Muscle of back (tissue), 11 donors: Measurements from ENCODE around the gene PLPP6. TPM values are rescaled to one million over a fixed set of nuclear protein-coding genes. Genes with fewer than 3 reads are reported as not detected.

ENCODE experiments used
- DNase-seq, 3 donors: peaks; one replicate each; pipeline versions ENCODE4 v3.0.0 to v3.0.0-alpha.2; 2013
- polyA plus RNA-seq, 10 donors: library from polyadenylated mRNA; unstranded; fragments of 120-200 nt; gene quantifications; one replicate each; pipeline ENCODE4 v1.2.1, GENCODE V29; 2013; ENCODE audit not compliant: insufficient read length in 10 of 10

The PLPP6 gene
- polyA plus RNA-seq, 10 donors, result 3.5 to 7.1 (median 4.4) TPM

- no peak for DNase-seq
These were observed 28.1 kb downstream of the PLPP6 start for GRCh38 chr9:4690144-4690543.

DNA sequence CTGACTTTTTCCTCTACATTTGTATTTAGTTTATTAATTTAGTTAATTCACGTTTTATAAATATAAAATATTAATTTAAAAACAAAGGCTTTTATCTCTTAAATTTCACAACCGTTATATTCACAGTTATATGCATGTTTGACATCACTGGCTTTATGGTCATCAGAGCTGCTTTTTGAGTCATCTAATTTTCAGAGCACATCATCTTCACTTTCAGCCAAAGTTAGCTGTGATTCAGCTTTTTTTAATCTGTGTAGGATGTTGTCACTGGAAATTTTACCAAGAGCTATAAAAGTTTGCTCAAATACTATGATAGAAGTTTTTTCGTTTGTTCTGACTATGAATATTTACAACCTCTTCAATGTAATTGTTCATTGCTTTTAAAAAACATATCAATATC lies 29.7 kb downstream of the PLPP6 start:
- DNase-seq, result no peak

GRCh38 chr9:4700091-4700490 lies 38.0 kb downstream of the PLPP6 start:
- no peak for DNase-seq

DNA sequence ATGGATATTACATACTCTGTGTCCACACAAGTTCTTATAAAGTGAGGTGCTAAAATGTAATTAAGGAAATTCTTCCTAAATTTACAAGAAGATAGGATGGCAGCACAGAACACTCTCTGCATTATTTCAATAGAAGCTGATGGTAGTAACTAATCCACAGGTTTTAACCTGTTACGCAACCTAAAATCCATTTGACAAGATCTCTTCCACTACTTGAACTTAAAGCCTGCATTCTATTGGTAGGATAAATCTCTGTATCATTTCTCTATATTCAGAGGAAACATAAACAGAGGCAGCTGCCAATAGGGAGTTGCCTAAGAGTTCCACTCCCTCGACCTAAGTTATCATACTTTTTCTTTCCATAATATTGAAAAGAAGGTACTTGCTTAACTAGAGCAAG lies 38.8 kb downstream of the PLPP6 start:
- DNase-seq, result no peak

GRCh38 chr9:4701526-4701925 lies 39.4 kb downstream of the PLPP6 start:
- DNase-seq, result no peak

GRCh38 chr9:4704129-4704528 lies 42.0 kb downstream of the PLPP6 start:
- DNase-seq, result no peak

GRCh38 chr9:4706021-4706420 lies 43.9 kb downstream of the PLPP6 start:
- no peak for DNase-seq

GRCh38 chr9:4706971-4707622 lies 45.0 kb downstream of the PLPP6 start:
- no peak for DNase-seq

DNA sequence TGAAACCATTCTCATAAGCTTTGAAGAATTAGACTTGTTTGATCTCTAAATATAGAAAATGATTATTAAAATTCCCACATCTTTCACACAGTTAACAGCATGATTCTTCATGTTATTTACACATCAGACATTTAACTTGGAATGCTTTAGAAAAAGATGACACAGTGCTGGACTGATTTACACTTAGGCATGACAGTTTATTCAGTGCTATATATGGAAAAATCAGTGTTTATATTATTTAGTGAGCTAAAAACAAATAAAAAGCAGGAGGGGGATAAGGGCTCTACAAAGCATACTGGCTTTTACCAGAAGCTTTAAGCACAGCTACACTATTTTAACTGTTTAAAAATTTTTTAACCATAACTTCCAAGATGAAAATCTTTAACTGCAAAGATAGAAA lies 47.3 kb downstream of the PLPP6 start:
- DNase-seq, result no peak

DNA sequence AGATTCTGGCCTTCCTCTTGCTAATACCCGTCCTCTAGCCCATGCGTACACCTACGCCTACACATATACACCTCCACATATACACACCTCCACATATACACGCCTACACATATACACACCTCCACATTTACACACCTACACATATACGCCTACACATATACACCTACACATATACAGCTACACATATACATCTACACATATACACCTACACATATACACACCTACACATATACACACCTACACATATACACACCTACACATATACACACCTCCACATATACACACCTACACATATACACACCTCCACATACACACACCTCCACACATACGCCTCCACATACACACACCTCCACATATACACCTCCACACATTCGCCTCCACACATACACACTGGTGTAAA lies 51.8 kb downstream of the PLPP6 start:
- DNase-seq, result no peak

GRCh38 chr9:4714266-4715016 lies 52.3 kb downstream of the PLPP6 start:
- no peak for DNase-seq

Other genes starting within 250 kb of the PLPP6 start
- 1 to 10 TPM in 1 of 10 donors, under 1 TPM in 9; 0.29 to 1.1 (median 0.78) TPM for gene SLC1A1, start 171.8 kb upstream of the PLPP6 start, polyA plus RNA-seq
- gene SPATA6L, start 4.2 kb downstream of the PLPP6 start, polyA plus RNA-seq, result 1 to 10 TPM in 1 of 10 donors, under 1 TPM in 9; 0.17 to 1.4 (median 0.52) TPM
- gene CDC37L1, start 17.3 kb downstream of the PLPP6 start, polyA plus RNA-seq, result 10 to 100 TPM; 18.5 to 33.8 (median 24.5) TPM
- gene AK3, start 78.9 kb downstream of the PLPP6 start, polyA plus RNA-seq, result 10 to 100 TPM; 40.7 to 55.5 (median 44.6) TPM
- gene RCL1, start 130.7 kb downstream of the PLPP6 start, polyA plus RNA-seq, result 10 to 100 TPM in 9 of 10 donors, 1 to 10 TPM in 1; 9.9 to 15.8 (median 13.2) TPM